T47D (cell line): ENCODE data around the gene PCP4L1.

ENCODE experiments used
- DNase-seq, 2 experiments: peaks; one replicate each; pipeline versions ENCODE4 v3.0.0 to v3.0.0-alpha.2; 2011 to 2012; ENCODE audit warnings: low read depth in 1 of 2, low spot score in 1 of 2
- JUND ChIP-seq: IDR thresholded peaks from 2 replicates; pipeline ENCODE4 v1.6.1; 2012; ENCODE audit warnings: low read depth
- in situ Hi-C: cut with HindIII; loops from 2 replicates; pipeline ENCODE4 v1.10.0; 2016; ENCODE audit warnings: low sequenced_read_pairs, low pct_unique_long_range_greater_than_20kb

Gene PCP4L1

GRCh38 chr1:161261261-161262235, 3.0 kb downstream of the PCP4L1 start:
- TF ChIP-seq JUND = no peak
- in situ Hi-C loops = no loop called here
- DNase-seq = peak in 1 of 2 experiments; percentile 70

DNA sequence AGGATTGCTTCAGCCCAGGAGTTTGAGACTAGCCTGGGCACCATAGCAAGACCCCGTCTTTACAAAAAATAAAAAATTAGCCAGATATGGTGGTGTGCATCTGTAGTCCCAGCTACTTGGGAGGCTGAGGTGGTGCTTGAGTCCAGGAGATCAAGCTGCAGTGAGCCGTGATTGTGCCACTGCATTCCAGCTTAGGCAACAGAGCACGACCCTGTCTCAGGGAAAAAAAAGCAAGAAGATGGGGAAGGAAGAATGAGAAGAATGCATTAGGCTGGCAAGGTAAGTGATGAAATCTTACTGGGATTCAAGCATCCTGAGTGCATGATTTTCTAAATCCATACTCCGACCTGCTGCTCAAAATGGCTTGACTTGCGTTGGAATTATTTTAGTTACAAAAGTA, 6.8 kb downstream of the PCP4L1 start:
- no peak for DNase-seq
- in situ Hi-C loops = no loop called here
- TF ChIP-seq JUND = no peak

DNA sequence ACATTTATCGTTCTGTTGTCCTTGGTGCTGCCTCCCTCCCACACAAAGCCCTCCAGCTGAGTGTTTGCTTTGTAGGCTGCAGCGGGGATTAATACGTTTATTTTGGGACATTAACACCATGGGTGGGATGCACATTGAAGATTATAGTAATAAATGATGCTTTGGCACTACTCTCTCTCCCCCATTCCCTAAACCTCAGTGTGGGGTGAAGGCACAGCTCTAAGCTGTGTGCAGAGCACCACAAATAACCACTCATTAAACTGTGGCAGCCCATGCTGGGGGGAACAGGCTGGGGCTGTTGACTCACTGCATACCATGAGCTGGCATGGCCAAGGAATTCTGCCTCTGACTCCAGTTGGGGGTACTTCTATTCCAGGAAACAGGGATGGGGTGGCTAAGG, 7.7 kb downstream of the PCP4L1 start:
- no peak for TF ChIP-seq JUND
- in situ Hi-C loops = no loop called here
- DNase-seq = peak in 1 of 2 experiments; percentile 25

- in situ Hi-C loops = no loop called here
- DNase-seq = no peak
- TF ChIP-seq JUND = no peak
Observed at GRCh38 chr1:161266836-161267235, 8.3 kb downstream of the PCP4L1 start.

DNA sequence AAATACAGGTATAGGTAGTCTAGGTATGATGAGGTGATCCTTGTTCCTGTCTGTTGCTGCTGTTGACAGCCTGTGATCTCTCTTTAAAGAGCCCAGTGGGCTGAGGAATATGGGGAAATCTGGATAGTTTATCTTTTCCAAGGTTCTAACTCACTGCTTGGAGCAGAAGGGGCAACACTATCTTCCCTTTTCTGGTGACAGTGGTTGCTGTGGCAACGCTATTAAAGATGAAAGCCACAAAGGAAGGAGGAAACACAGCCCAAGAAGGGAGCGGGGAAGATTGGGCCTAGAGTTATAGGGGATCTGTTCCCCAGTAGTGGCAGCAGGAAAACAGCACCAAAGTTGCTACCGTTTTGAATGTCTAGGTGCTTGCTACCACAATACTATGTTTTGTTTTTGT, 8.8 kb downstream of the PCP4L1 start:
- no peak for DNase-seq
- TF ChIP-seq JUND = no peak
- in situ Hi-C loops = no loop called here

DNA sequence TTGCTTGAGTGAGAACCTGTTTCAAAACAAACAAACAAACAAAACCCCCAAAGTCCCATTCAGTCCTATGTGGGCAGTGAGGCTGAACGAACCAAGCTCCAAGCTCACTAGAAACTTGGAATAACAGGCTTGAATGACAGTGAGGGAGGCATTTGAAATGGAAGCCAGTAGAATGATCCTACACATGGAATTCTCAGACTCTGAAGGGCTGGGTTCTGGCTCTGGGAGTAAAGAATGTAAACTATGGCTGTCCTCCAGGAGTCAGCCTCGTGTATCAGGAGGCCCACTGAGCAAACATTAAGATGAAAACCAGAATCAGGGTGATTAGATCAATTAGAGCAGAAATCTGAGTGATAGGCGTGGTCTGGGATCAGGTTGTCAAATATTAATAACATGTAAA, 14.9 kb downstream of the PCP4L1 start:
- no peak for TF ChIP-seq JUND
- no peak for DNase-seq
- in situ Hi-C loops = no loop called here

DNA sequence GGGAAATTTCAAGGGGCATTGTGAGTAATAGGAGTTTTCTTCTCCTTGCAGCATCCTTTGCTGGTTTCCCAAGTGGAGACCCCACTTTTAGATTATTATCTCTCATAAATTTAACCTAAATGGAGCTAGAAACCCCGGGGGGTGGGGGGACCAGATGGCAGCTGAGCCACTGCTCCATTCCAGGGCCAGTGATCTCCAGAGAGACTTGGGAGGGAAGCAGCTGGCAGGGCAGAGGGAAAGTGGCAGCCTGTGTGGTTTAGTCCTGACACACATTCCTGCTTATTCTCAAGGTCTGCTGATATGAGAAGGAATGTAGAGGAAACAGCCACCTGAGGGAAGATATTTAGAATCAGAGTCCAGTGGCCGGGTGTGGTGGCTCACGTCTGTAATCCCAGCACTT, 16.3 kb downstream of the PCP4L1 start:
- TF ChIP-seq JUND = no peak
- DNase-seq = no peak
- in situ Hi-C loops = no loop called here

DNA sequence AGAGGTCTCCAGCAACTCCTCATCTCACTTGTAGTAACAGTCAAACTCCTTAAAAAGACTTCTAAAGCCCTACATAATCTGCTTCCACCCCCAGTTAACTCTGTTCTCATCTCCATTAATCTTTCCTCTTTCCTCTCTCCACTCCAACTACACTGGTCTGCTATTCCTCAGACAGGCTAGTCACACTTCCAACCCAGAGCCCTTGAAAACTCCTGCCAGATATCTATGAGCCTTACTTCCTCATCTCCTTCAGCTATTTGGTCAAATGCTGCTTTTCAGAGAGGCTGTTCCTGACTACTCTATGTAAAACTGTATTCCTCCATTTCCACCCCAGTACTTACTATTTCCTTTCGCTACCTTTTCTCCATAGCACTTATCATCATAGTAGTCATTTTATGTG, 24.4 kb downstream of the PCP4L1 start:
- TF ChIP-seq JUND = no peak
- in situ Hi-C loops = no loop called here
- DNase-seq = no peak

DNA sequence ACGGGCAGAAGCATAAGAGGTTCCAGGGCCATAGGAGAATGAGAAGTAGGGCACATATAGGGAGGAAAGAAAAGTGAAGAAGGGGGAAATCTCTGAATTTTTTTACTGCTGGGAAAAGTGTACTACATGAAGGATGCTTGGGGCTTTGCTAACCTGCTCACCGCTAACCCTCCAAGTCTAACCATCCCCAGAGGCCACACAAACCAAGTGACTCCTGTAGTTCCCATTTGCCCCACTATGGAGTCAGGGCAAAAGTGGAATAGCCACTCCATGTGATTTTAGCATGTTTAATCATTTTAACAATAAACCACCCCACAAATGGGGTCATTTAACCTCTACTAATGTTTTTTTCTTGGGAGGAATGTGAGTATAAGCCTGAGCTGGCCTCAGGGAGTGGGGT, 26.6 kb downstream of the PCP4L1 start:
- no peak for TF ChIP-seq JUND
- in situ Hi-C loops = no loop called here
- DNase-seq = no peak

DNA sequence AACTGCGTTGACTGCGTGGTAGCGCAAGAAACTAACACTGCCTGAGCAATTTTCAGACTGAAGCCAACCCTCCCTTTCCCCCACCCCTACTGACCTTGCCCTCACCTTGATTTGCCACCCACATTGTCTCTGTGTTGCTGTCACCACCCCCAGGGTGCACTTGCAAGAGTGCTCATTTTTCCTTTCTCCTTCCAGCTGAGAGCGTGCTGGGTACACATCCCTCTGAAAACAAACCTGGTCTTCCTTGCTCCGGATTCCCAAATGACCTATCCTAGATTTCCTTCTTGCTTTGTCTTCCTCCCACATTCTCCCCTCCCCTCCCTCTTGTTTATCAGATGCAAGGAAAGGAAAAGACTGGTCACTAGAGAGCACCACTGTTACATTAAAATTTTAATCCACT, 27.0 kb downstream of the PCP4L1 start:
- DNase-seq = no peak
- in situ Hi-C loops = no loop called here
- TF ChIP-seq JUND = no peak

DNA sequence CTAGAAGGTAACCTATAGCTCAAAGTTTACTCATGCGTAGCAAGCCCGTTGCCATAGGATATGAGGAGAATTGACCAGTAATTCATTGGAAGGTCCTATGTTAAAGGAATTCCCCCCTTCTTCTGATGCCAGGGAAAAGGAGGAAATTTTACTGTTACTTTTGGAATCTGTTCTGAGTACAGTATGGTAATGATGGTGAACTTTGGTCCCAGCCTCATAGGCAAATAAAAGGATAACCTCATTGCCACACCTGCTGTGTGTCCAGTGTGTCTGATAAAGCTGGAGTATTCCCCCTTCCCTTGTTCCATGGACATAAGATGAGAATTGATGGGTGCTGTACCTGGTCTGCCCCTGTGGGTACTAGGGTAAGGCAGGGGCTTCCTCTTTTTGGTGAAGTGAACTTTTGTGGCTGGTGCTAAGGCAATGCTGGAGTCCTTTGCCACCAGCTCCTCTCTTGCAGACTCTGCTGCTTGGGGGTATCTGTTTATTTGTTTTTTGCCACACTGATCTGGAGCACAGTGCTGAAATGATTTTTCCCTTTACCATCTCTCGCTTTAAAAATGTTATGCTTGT, 29.0 kb downstream of the PCP4L1 start:
- in situ Hi-C loops = no loop called here
- DNase-seq = no peak
- no peak for TF ChIP-seq JUND

DNA sequence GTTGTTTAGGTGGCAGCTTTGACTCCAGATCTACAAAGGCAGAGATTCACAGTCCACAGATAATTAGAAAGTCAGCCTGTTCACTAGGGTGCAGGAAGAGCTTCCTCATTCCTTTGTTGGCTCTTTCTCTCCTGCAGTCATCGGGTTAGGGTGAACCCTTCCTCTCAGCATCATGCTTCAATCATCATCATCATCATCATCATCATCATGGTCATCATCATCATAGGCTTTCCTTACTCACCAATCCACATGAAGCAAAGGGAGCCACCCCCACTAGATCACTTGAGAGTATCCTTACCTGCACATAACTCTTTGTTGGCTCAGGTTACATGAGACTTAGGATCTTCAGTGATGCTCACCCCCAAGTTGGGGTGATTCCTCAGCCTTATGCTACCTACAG, 32.2 kb downstream of the PCP4L1 start:
- no peak for DNase-seq
- in situ Hi-C loops = no loop called here
- TF ChIP-seq JUND = no peak

DNA sequence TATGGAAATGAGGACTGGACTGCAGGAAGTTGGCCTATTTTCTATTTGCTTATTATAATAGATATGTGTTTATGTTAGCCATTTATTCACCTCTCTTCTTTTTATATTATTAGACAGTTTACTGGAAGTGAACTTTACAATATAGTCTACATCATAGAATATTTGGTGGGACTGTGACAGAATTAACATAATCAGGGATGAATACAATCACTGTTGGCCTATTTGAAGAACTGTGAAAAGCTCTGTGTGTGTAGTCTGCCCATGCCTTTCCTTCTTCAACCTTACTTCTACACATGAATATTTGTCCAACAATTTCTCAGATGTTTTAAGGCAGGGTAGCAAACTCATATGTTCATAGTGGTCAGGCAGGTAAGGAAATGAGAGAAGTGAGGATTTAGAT, 38.9 kb downstream of the PCP4L1 start:
- in situ Hi-C loops = no loop called here

More for the DNA sequence above, 38.9 kb downstream of the PCP4L1 start:
- no peak for DNase-seq
- TF ChIP-seq JUND = no peak
